ENCODE results near the gene PDZD2. TPM values are rescaled to one million over a fixed set of nuclear protein-coding genes. Genes with fewer than 3 reads are reported as not detected.
"Not testable (repeated sequence)": the region's sequence is repeated elsewhere in the genome, so short reads cannot be mapped to it uniquely, and the experiment has no call there.

The PDZD2 gene
- total and polyA plus RNA-seq, 12 donors = 2.2 to 10.3 (median 5.0) TPM

- no peaks in the 10 kb centered on the region for H3K9me3 ChIP-seq (replicated peaks in 1 of 3)
- no peak for TF ChIP-seq POLR2A (IDR thresholded peaks at IDR 0.05)
- TF ChIP-seq CTCF (IDR thresholded peaks at IDR 0.05) = no peak
- no peak overlapping the region for H3K27ac ChIP-seq
- H3K36me3 ChIP-seq (replicated peaks in 1 of 2) = no peaks in the 10 kb centered on the region
- intact Hi-C loops (cut with DNase I) = no loop called here
- H3K4me1 ChIP-seq (replicated peaks in 1 of 2) = no peaks in the 10 kb centered on the region
- no peak for DNase-seq
- H3K4me3 ChIP-seq = no peak overlapping the region
- H3K27me3 ChIP-seq = no peaks in the 10 kb centered on the region
Observed at GRCh38 chr5:31972558-31972957, 333.6 kb downstream of the PDZD2 start.

DNA sequence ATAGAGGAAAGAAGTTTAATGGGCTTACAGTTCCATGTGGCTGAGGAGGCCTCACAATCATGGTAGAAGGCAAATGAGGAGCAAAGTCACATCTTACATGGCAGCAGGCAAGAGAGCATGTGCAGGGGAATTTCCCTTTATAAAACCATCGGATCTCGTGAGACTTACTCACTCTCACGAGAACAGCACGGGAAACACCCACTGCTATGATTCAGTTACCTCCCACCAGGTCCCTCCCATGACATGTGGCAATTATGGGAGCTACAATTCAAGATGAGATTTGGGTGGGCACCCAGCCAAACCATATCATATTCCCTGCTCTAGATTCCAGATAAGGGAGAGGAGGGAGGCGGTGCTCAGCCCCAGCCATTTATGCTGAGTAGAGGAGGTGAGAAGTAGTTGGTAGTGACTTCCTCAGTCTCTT, 336.3 kb downstream of the PDZD2 start:
- H3K9me3 ChIP-seq (replicated peaks in 1 of 3); DNase-seq; intact Hi-C loops (cut with DNase I); H3K4me3 ChIP-seq; H3K27ac ChIP-seq; H3K36me3 ChIP-seq (replicated peaks in 1 of 2); H3K4me1 ChIP-seq (replicated peaks in 1 of 2); H3K27me3 ChIP-seq: not testable (repeated sequence)
- WGBS, 4 donors = 89 to 96% (median 93%) methylated on average over 5 of the region's 5 CpGs

- TF ChIP-seq CTCF (IDR thresholded peaks at IDR 0.05) = no peak
- TF ChIP-seq POLR2A (IDR thresholded peaks at IDR 0.05) = no peak
- intact Hi-C loops (cut with DNase I) = no loop called here
- Histone ChIP-seq H3K27me3 (no peaks in the 10 kb centered on the region), H3K4me3 (no peak overlapping the region), H3K4me1 (replicated peaks in 1 of 2) (no peaks in the 10 kb centered on the region), H3K36me3 (replicated peaks in 1 of 2) (no peaks in the 10 kb centered on the region), H3K27ac (no peak overlapping the region), H3K9me3 (replicated peaks in 1 of 3) (no peaks in the 10 kb centered on the region)
- DNase-seq = no peak
- 81 to 93% (median 89%) methylated on average over 1 of the region's 1 CpG for WGBS, 4 donors
Observed at GRCh38 chr5:31976169-31976568, 337.2 kb downstream of the PDZD2 start.

GRCh38 chr5:31981361-31981945, 342.5 kb downstream of the PDZD2 start:
- Histone ChIP-seq H3K27me3 (no peaks in the 10 kb centered on the region), H3K27ac (no peak overlapping the region), H3K9me3 (replicated peaks in 1 of 3) (no peaks in the 10 kb centered on the region), H3K36me3 (replicated peaks in 1 of 2) (no peaks in the 10 kb centered on the region), H3K4me3 (no peak overlapping the region), H3K4me1 (replicated peaks in 1 of 2) (no peaks in the 10 kb centered on the region)
- 74 to 79% (median 78%) methylated on average over 7 of the region's 7 CpGs for WGBS, 4 donors
- no peak for TF ChIP-seq POLR2A (IDR thresholded peaks at IDR 0.05)
- TF ChIP-seq CTCF (IDR thresholded peaks at IDR 0.05) = no peak
- no peak for DNase-seq
- intact Hi-C loops (cut with DNase I) = no loop called here

DNA sequence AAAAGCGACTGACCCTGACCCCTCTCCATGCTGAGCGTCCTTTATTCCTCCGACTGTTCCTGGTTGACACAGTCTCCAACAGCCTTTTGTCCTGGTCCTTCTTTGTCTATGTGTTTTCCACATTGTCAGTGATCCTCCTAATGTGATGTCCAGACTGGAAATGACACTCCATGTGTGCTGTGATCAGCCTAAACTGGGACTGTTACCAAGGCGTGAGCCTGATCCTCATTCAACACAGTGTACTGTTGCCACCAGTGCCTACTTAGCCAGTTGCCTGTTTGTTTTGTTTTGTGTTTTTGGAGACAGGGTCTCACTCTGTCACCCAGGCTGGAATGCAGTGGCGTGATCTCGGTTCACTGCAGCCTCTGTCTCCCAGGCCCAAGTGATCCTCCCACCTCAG, 343.1 kb downstream of the PDZD2 start:
- Histone ChIP-seq H3K4me3 (no peak overlapping the region), H3K36me3 (replicated peaks in 1 of 2) (no peaks in the 10 kb centered on the region), H3K27me3 (no peaks in the 10 kb centered on the region), H3K4me1 (replicated peaks in 1 of 2) (no peaks in the 10 kb centered on the region), H3K9me3 (replicated peaks in 1 of 3) (no peaks in the 10 kb centered on the region), H3K27ac (no peak overlapping the region)
- TF ChIP-seq POLR2A (IDR thresholded peaks at IDR 0.05) (no peak), CTCF (IDR thresholded peaks at IDR 0.05) (no peak)
- WGBS, 4 donors = 81 to 94% (median 89%) methylated on average over 6 of the region's 6 CpGs
- intact Hi-C loops (cut with DNase I) = no loop called here
- DNase-seq = no peak
